ENCODE results near the gene SNX8.

The SNX8 gene

DNA sequence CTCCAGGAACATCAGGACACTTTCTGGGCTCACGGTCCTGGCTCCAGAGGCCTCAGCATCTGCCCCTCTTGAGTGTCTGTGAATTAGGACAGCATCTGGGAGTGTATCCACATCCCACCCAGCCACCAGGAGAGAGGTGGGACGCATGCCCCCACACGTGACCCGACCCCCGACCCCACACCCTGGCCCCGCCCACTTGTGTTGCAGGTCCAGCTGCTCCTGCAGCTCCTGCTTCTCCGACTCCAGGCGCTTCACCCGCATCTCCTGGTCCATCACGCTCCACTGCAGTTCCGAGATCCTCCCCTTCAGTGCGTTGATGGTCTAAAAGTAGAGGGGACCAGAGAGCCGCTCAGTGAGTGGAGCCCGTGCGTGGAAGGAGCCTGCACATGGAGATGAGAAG, 95.1 kb downstream of the SNX8 start:
- DNase-seq: no peak

DNA sequence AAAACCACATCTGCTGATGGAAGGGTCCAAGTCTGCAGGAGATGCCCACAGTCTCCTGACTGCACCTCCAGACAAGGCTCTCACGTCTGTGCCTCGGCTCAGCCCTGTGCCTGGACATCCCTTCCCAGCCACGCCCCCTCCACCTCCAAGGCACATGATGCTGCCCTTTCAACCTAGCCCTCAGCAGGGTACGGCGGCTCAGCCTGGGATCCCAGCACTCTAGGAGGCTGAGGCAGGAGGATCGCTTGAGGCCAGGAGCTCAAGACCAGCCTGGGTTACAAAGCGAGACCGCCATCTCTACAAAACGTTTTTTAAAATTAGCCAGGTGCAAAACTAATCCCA, 95.8 kb downstream of the SNX8 start:
- no peak for DNase-seq

DNA sequence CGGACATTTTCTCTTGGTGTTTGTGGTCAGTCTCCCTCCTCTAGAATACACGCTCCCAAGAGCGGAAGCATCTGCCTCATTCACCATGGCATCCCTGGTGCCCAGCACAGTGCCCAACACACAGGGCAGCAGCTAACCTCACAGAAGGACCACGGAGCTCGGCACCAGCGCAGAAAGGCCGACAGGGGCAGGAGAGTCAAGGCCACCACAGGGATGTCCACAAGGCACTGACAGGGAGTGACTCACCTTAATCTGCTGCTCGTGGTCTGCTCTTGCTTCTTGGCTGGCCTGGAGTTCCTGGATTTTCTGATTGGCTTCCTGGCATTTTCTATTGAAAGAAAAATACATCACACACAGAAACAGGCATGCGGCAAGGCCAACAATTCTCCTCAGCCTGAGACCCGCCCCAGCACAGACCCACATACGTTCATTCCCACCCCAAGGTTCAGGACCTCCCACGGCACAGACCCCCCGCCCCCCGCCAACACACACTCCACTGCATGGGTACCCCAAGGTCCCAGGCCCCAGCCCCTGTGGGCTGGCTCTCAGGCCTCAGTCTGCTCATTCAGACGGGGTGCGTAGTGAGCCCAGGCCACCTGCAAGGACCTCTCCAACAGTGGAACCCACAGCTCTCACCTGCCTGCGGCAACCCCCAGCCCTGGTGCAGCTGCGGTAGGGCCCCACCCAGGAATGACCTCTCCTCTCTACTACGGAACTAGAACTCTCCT, 96.4 kb downstream of the SNX8 start:
- DNase-seq: no peak

DNA sequence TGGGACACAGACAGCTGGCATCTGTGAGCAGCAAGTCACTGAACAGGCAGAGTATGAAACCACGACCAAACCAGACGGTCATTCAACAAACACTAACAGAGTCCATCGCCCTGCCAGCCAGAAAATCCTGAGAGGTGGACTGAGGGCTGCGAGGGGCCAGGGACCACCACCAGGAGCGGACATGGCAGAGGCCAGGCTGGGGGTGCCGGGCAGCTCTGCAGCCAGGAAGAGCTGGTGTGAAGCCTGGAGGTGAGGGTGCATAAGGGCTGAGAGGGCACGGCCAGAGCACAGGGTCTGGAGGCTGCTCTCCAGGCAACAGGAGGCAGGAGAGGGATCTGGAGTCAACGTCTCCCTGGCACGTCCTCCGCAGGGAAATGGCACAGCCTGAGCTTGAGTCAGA, 97.0 kb downstream of the SNX8 start:
- DNase-seq: no peak

DNA sequence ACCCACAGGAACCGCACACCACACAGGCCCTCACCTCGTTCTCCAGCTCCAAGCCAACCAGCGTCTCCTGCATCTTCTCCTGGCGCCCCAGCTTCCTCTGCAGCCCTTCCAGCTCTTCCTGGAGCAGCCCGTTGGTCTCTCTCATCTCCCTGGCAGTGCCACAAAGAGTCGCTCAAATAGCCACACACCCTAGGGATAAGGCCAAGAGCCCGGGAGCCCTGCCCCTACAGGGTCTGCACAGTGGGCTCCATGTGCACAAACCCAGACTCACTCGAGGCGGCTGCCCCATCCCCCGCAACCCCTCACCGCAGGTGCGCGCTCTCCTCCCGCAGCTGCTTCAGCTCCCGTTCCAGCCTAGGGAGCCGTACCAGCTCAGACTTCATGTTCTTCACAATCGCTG, 98.4 kb downstream of the SNX8 start:
- no peak for DNase-seq

DNA sequence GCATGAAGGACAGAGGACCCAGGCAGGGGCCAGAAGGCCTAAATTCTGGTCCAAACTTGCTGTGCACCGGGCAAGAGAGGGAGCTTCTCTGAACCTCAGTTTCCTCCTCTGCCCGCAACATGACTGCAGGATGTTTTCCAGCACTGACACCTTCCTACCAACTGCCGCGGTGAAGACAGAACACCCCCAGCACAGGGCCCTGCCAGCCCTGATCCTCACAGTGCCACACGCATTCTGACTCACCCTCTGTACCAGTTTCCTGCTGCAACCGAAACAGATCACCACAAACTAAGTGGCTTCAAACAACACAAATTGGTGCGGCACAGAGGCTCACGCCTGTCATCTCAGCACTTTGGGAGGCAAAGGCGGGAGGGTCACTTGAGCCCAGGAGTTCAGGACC, 99.6 kb downstream of the SNX8 start:
- peak; percentile 89 for DNase-seq

DNA sequence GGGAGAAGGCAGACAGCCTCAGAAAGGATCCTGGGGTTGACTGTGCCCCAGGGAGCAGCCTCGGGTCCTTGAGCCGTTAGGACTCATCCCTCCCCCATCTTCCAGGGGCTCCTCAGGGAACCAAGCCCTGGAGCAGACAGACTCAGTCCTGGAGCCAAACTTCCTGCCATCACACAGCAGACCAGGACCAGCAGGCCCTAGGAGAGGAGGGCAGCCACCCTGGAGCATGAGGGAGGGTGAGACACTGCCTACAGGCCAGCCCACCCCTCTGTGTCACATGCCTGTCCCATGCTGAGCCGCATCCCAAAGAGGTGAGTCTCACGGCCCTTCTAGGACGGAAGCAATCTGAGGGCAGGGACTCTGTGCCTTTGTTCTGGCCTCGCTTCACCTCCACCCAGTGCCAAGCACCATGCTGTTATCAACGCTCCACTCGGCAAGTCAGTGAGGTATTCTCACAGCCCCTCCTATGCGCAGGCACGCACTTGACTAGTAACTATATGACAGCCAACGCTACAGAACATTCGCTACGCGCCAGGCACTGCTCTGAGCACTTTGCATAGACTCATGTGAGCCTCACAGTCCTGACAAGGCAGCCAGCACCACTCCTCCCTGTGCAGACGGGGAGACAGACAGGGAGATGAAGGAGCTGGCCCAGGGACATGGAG, 100.6 kb downstream of the SNX8 start:
- DNase-seq: no peak

DNA sequence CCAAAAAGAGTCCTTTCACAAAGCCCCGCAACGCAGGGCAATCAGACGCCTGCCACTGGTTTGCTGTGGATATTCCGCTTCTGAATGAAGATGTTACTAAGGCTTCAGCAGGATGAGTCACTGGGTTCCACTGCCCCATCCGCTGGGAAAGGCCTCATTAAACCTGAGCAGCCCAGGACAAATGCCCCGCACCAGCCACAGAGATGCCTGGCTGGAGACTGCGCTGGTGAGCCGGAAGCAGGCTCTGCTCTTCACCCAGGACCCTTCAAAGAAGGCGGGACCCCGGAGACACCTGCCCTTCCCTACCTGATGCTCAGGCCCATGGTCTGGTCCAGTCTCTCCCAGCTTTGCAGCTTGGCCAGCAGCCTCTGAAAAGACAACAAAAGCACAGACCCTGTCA, 101.3 kb downstream of the SNX8 start:
- DNase-seq: no peak

DNA sequence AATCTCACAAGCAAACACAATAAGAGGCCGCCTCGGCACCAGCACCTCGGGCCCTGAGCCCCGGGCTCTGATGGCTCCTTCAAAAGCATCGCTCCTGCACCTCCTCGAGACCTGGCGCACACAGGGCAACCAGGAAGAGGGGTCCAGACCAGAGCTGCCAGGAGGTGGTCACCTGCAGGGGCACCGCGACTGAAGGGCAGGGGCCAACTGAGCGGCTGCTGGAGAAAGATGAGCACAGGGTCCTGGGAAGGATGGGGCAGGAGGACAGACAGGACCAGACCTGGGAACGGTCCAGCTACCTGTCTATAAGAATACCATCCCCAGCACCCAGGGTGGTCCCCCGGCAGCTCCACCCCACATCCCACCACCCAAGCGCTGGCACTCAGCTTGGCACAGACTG, 102.3 kb downstream of the SNX8 start:
- no peak for DNase-seq

DNA sequence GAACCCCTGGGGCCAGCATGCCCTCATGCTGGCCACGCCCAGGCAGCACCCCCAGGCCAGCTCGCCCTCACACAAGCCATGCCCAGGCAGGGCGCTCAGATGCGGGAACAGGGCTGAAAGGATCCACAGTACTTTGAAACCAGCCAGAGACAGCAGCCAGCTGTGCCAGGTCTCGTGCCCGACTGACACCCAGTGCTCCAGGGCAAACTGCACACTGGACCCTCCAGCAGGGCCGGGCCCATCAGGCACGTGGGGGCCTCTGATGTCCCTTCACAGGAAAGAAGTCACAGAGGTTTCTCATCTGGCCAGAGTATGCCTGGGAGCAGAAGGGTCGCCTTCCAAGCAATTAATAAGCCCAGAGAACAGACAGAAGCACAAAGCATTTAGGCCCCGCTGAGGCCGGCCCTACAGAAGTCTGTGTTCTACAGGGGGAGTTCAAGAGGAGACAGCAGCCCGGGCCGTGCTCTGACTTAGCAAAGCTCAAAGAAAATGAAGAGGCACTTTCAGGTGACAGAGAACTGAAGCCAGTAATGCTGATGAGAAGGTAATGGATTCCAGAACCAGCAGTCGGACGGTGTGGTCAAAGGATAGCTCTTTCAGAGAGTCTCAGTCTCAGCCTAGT, 102.9 kb downstream of the SNX8 start:
- no peak for DNase-seq

DNA sequence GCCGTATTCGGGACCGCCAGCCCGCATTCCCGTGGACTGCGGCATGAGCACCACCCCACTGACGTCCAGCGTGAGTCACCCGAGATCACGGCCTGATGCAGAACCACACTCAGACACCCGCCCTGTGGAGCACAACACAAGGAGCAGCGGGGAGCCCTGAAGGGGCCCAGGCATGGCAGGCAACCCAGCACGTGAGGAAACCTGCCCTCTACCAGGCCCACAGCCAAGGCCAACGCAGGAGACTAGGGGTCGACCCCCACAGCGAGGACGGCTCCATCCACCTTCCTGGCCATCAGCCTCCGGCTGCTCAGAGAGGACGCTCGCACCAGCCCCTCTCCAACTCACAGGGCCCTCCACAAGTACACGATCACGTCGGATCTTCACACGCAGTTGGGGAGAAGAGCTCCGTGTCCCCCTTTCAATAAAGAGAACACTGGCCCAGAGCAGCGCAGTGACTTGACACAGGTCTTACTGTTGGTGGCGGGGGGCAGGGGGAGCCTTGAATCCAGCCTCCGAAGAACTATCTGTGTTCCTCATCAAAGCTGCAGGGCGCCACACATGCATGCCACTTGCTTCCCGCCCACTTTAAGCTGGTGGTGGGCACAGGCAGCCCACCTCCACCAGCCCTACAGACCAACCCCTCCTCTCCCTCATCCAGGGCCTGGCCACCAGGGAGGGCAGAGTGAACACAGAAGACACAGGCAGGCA, 103.5 kb downstream of the SNX8 start:
- DNase-seq: no peak

DNA sequence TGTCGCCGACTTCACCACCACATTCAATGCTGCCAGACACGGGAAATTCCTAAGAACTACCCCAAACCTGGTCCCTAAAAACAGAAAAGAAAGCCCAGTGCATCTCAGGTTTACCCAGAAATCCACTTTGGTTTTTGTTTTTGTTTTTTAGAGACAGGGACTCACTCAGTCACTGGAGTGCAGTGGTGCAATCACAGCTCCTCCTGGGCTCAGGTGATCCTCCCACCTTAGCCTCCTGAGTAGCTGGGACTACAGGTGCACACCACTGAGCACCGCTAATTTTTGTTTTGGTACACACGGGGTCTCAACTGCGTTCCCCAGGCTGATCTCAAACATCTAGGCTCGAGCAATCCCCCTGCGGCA, 104.3 kb downstream of the SNX8 start:
- DNase-seq: no peak

DNA sequence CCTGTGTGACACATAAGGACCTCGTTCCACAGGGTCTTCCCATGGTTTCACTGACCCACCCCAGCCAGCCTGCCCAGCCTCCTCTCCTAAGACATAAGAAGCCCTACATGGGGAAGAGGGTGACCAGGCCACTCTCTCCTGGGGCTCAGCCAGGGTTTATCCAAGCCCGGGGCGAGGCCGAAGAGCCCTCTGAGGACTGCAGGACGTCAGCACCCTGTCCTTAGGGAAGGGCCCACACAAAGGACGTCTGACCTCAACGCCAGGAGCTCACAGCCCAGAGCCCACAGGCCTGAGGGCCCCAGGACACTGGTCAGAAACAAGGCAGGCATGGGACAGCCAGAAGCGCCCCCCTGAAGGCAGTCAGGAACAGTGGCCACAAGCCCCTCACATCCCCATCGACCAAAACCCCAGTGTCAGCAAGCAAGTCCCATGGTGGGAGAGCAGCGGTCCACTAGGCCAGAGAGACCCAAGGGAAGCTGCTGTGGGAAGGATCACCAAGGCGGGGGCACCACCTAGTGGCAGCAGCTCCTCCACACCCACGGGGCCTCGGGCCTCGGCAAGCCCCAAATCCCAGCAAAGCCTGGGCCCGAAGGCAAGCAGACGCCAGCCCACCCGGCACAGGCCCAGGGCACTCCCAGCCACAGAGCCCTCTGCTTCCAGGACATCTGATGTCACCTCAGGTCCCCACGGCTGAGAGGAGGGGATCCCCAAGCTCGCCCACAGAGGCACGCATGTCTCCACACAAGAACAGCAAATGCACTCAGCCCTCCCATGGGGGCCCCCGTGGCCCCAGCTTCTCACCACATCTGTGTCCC, 104.9 kb downstream of the SNX8 start:
- peak; percentile 40 for DNase-seq

DNA sequence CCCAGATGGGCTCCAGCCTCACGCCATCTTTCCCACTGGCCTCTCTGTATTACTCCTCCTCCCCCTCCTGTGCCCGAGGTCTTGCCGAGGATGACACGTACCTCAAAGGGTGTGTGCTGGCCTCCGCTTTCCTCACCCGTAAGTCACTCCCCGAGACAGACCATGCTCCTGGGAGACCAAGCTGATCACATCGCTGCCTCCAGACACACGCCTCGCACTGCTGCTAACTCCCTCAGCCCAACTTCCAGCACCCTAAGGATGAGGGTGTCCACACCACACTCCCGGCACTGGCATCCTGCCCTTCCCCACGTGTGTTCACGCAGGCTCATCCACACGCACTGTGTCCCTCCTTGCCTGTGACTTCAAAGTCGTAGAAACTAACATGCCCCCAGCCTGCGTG, 105.5 kb downstream of the SNX8 start:
- no peak for DNase-seq

DNA sequence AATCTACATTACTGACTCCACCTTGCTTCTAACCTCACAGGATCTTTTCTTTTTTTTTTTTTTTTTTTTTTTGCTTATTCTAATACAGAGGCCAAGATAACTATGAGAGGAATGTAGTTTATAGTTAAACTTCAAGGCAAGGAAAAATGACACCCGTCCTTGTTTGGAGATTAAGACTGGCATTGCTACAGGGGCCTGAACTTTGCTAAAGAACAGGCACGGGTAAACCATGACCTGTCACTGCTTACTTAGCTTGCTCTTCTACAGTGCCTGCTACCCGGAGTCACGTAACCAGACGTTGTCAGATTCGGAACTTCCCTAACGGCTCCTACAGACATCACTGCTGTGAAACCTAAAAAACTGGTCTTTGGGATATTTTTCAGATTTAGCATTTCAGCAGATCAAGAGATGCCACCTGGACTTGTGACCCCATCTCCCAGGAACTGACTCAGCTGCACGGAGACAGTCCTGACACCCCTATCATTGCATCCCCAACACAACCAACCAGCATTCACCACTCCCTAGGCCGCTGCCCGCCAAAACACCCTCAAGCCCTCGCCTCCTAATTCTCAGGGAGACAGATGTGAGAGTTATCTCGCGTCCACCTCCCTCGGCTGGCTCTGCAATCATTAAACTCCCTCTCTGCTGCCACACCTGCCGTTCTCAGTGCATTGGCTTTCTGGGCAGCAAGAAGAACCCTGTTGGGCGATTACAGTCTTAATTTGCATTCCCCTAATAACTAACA, 109.0 kb downstream of the SNX8 start:
- no peak for DNase-seq

DNA sequence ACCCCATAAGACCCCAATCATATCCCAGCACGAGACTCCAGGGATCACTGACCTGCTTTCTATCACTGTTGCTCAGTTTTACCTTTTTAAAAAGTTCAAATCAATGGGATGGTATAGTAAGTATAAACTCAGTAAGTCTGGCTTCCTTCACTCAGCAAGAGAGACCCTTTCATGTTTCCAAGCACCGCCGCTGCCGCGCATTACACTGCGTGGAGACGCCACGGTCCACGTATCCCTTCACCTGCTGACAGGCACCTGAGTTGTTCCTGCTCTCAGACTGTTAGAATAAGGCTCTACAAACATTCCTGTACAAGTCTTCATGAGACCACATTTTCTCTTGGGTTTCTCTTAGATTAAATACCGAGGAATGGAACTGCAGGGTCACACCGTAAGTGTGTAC, 109.8 kb downstream of the SNX8 start:
- DNase-seq: no peak

DNA sequence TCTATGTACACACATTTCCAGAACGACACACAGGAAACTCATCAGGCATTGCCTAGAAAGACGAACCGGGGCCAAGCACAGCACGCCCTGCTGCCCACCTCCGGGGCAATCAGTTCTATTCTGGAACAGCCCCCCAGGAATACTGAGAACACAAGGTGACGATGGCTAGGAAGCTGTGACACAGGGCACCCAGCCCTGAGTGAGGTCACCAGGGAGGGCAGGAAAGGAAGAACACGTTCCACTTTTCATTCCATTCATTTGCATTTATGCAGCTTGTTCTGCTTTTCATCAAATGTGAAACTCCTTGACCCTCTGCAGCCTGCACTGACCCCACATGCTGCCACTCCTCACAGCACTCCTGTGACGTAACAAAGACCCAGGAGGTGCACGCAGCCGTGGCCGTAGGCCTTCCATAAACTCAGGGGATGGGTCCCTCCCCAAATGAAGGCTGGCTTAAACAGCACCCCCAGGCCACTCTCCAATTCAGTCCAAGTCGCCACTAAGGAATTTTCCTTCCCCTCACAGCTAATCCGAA, 110.4 kb downstream of the SNX8 start:
- no peak for DNase-seq

DNA sequence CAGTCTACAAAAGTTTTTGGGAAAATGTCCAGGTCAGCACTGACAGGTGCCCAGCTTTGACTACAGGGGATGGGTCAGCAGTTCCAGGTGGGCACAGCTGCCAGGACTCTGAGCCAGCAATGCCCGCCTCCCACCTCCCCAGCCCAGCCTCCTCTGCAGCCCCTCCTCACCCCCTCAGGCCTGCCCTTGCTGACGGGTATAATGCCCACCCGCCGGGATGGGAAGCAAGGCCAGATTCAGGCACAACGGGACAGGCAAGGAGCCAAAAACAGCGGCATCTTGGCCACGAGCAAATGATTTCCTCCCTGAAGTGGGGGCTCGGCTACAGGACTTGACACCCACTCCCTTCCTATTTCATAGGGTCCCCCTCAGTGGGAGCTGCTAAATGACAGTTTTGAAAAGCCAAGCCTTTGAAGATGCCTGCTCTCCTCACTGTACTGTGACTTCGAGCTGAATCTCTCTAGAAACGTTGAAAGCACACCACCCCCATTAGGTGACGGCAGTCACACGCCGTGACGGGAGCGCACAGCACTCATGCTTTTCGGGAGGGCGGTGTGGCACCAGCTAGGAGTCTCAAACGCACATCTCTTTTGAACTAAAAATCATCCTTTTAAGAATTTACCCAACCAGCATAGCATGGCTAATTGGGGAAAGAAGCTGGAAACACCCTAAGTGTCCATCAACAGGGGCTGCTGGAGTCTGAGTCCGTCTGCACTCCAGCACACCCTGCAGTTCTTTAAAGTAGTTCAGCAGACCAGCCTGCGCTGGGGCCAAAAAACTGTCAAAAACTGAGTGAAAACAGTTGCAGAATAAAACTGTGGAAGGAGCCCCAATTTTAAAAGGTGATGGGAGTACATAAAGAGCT, 111.1 kb downstream of the SNX8 start:
- DNase-seq: no peak

DNA sequence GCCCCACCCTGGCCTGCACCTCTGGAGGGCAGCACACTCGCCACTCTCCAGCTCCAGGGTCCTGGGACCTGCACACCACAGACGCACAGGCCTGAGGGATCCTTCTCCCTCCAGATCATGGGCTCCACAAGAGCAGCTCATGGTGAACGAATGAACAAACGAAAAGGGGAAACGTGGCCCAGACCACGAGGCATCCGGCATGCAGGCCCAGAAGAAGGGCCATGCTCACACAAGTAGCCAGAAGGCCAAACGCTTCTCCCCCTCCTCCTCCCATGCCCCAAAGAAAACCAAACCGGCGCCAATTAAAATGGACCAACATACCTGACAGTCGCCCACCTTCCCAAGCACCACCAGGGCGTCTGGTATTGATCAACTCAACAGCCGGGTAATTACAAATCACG, 111.9 kb downstream of the SNX8 start:
- DNase-seq: no peak

Measured in activated CD4-positive, alpha-beta T cell treated with anti-CD3 and anti-CD28 coated beads, Interleukin-10, Interleukin-2, amounts not matched to agents 100 ng/mL and 50 ng/mL, durations not matched to agents 16 hours and 8 hours (primary cell).